Stomach (tissue), 9 donors: ENCODE measurements around the gene MERTK. TPM values are rescaled to one million over a fixed set of nuclear protein-coding genes. Genes with fewer than 3 reads are reported as not detected.
A peak's percentile ranks its signal among the peaks of the same experiment; 100 is the strongest.

Experiments
- DNase-seq, 2 donors: peaks; one replicate each; pipeline versions ENCODE4 v3.0.0 to v3.0.0-alpha.2; 2013 to 2019
- H3K27ac ChIP-seq, 5 donors: fragments of 200-600 bp in 4 of 5; sonication (generic) in 4 of 5; one replicate each; pipeline ENCODE4 v1.5.1; 2013 to 2019; ENCODE audit warnings: mild to moderate bottlenecking in 1 of 5, moderate library complexity in 1 of 5
- H3K27me3 ChIP-seq, 3 donors: fragments of 200-600 bp; sonication (generic); one replicate each; pipeline ENCODE4 v1.5.1; 2017 to 2019; ENCODE audit warnings: mixed run types in 1 of 3
- H3K36me3 ChIP-seq, 4 donors: fragments of 200-600 bp; sonication (generic); 1 replicate in 3 of 4; 2 replicates in 1 of 4; pipeline ENCODE4 v1.5.1; 2016 to 2019
- H3K4me1 ChIP-seq, 4 donors: fragments of 200-600 bp; sonication (generic); one replicate each; pipeline ENCODE4 v1.5.1; 2016 to 2019
- H3K4me3 ChIP-seq, 4 donors: fragments of 200-600 bp; sonication (generic) in 3 of 4; one replicate each; pipeline ENCODE4 v1.5.1; 2016 to 2019; ENCODE audit warnings: mild to moderate bottlenecking in 1 of 4
- H3K9me3 ChIP-seq, 4 donors: fragments of 200-600 bp; sonication (generic); one replicate each; pipeline ENCODE4 v1.5.1; 2016 to 2019
- CTCF ChIP-seq, 7 experiments: fragments of 450-650 bp in 4 of 7; fragments of 200-600 bp in 3 of 7; sonication (generic) in 3 of 7; IDR thresholded peaks; one replicate each; pipeline ENCODE4 v1.5.1; 2016 to 2019; ENCODE audit warnings: antibody characterized with exemption in 7 of 7, control low read depth in 2 of 7, mild to moderate bottlenecking in 1 of 7
- EP300 ChIP-seq: sonication (generic); formaldehyde crosslinking; IDR thresholded peaks from one replicate; pipeline ENCODE4 v1.6.1; 2017; ENCODE audit warnings: antibody characterized with exemption
- POLR2A ChIP-seq, 4 donors: fragments of 450-650 bp; IDR thresholded peaks; one replicate each; pipeline ENCODE4 v1.6.1; 2016; ENCODE audit warnings: antibody characterized with exemption in 4 of 4, control low read depth in 2 of 4, mild to moderate bottlenecking in 1 of 4, moderate library complexity in 1 of 4
- POLR2AphosphoS5 ChIP-seq, 3 donors: sonication (generic); formaldehyde crosslinking; IDR thresholded peaks; one replicate each; pipeline ENCODE4 v1.6.1; 2016; ENCODE audit warnings: antibody characterized with exemption in 3 of 3
- WGBS, 5 donors: extraction: QIAGEN DNeasy Blood & Tissue Kit in 3 of 5; methylation state at CpG; one replicate each; pipeline versions ENCODE4 v1.1.5 to v1.1.7; 2013 to 2018; 5-methylcytosine and 5-hydroxymethylcytosine counted together
- intact Hi-C: fragments of 100-400 bp; cut with DNase I; formaldehyde crosslinking; loops from one replicate; pipeline ENCODE4 v1.15.1; 2023; ENCODE audit warnings: low total_unique reads
- polyA plus RNA-seq, 3 donors: library from polyadenylated mRNA; stranded (reverse); fragments of 200-250 nt; gene quantifications; one replicate each; pipeline ENCODE4 v1.2.3, GENCODE V29; 2013
- total RNA-seq, 5 donors: library from RNA; depleted of rRNA; stranded (reverse); fragments of >200 nt; gene quantifications; one replicate each; pipeline versions ENCODE4 v1.1.0 to v1.2.3, GENCODE V29; 2014 to 2016
- donor health status: healthy with polysubstance abuse.
- donor health status: Bipolar disorder and iron deficiency.
- donor health status: healthy.

The MERTK gene
- total and polyA plus RNA-seq, 8 donors: 3.9 to 21.8 (median 10.0) TPM

GRCh38 chr2:111941531-111941930 lies 43.1 kb downstream of the MERTK start:
- TF ChIP-seq CTCF (IDR thresholded peaks at IDR 0.05) (no peak), POLR2A (IDR thresholded peaks at IDR 0.05) (no peak), POLR2AphosphoS5 (IDR thresholded peaks at IDR 0.05) (no peak), EP300 (no peak)
- Histone ChIP-seq H3K27me3 (no peaks in the 10 kb centered on the region), H3K9me3 (no peaks in the 10 kb centered on the region), H3K36me3 (peaks cover 0 to 9% (median 0%) of the 10 kb centered on the region in 4 donors), H3K4me3 (no peak overlapping the region), H3K27ac (no peak overlapping the region), H3K4me1 (peaks cover 19 to 26% (median 23%) of the 10 kb centered on the region in 4 donors)
- no peak for DNase-seq
- intact Hi-C loops: no loop called here
- WGBS, 5 donors: 84 to 93% (median 92%) methylated on average over 3 to 4 of the region's 4 CpGs

- H3K27me3 ChIP-seq: no peaks in the 10 kb centered on the region
- 34 to 54% (median 49%) methylated on average over 5 of the region's 5 CpGs for WGBS, 5 donors
- no peak for TF ChIP-seq POLR2A (IDR thresholded peaks at IDR 0.05)
- TF ChIP-seq EP300: no peak
- no peak for TF ChIP-seq CTCF (IDR thresholded peaks at IDR 0.05)
- no peak for TF ChIP-seq POLR2AphosphoS5 (IDR thresholded peaks at IDR 0.05)
- H3K27ac ChIP-seq: peak overlapping the region; percentile 11 to 83 (median 80)
- no peak overlapping the region for H3K4me3 ChIP-seq
- no peak for DNase-seq
- H3K9me3 ChIP-seq: no peaks in the 10 kb centered on the region
- intact Hi-C loops: no loop called here
- peaks cover 25 to 35% (median 29%) of the 10 kb centered on the region in 4 donors for H3K4me1 ChIP-seq
- H3K36me3 ChIP-seq: peaks cover 3 to 27% (median 15%) of the 10 kb centered on the region in 4 donors
Measured at GRCh38 chr2:111944531-111945210, 46.3 kb downstream of the MERTK start.

- WGBS, 5 donors: 55 to 77% (median 68%) methylated on average over 2 of the region's 2 CpGs
- TF ChIP-seq POLR2A (IDR thresholded peaks at IDR 0.05) (no peak), CTCF (IDR thresholded peaks at IDR 0.05) (no peak), POLR2AphosphoS5 (IDR thresholded peaks at IDR 0.05) (no peak), EP300 (no peak)
- no peak for DNase-seq
- Histone ChIP-seq H3K36me3 (peaks cover 3 to 27% (median 17%) of the 10 kb centered on the region in 4 donors), H3K4me1 (peaks cover 22 to 35% (median 29%) of the 10 kb centered on the region in 4 donors), H3K27ac (peak overlapping the region; percentile 53 to 83 (median 80)), H3K27me3 (no peaks in the 10 kb centered on the region), H3K4me3 (no peak overlapping the region), H3K9me3 (no peaks in the 10 kb centered on the region)
- intact Hi-C loops: no loop called here
Measured at GRCh38 chr2:111945444-111946293, 47.3 kb downstream of the MERTK start.

- WGBS, 5 donors: 22 to 29% (median 26%) methylated on average over 9 of the region's 9 CpGs
- Histone ChIP-seq H3K27ac (peak overlapping the region; percentile 75 to 83 (median 81)), H3K9me3 (no peaks in the 10 kb centered on the region), H3K4me1 (peaks cover 22 to 35% (median 29%) of the 10 kb centered on the region in 4 donors), H3K36me3 (peaks cover 3 to 27% (median 17%) of the 10 kb centered on the region in 4 donors), H3K27me3 (no peaks in the 10 kb centered on the region), H3K4me3 (no peak overlapping the region)
- intact Hi-C loops: no loop called here
- TF ChIP-seq POLR2AphosphoS5 (IDR thresholded peaks at IDR 0.05) (peak; percentile 64 to 95 (median 83)), EP300 (no peak), CTCF (IDR thresholded peaks at IDR 0.05) (no peak), POLR2A (IDR thresholded peaks at IDR 0.05) (no peak)
- peak; percentile 80 to 94 for DNase-seq
Measured at GRCh38 chr2:111946294-111947114, 48.1 kb downstream of the MERTK start.
